22Rv1 (cell line): ENCODE results near the gene NBPF3.

Experiments
- CTCF ChIP-seq: fragments of 450-650 bp; IDR thresholded peaks from 2 replicates; pipeline ENCODE4 v1.5.1; 2017; ENCODE audit warnings: mild to moderate bottlenecking
- ZFX ChIP-seq: fragments of 450-650 bp; IDR thresholded peaks from 2 replicates; pipeline ENCODE4 v1.6.1; 2017; ENCODE audit warnings: antibody characterized with exemption, borderline replicate concordance

- TF ChIP-seq CTCF (no peak), ZFX (no peak)
Measured at GRCh38 chr1:21391497-21391896, 48.4 kb upstream of the NBPF3 start.
